ENCODE data around the gene KLHL18. TPM values are rescaled to one million over a fixed set of nuclear protein-coding genes. Genes with fewer than 3 reads are reported as not detected.
"Not testable (repeated sequence)": the region's sequence is repeated elsewhere in the genome, so short reads cannot be mapped to it uniquely, and the experiment has no call there.

The KLHL18 gene
- total RNA-seq, 4 donors from 2014 or later = 10.4 to 18.1 (median 16.5) TPM

GRCh38 chr3:47315069-47315647 lies 32.4 kb downstream of the KLHL18 start:
- H3K36me3 ChIP-seq = peaks cover 0 to 8% (median 1%) of the 10 kb centered on the region in 4 donors
- 78% methylated on average over 5 of the region's 5 CpGs for WGBS

GRCh38 chr3:47316151-47316550 lies 33.4 kb downstream of the KLHL18 start:
- whole genome bisulfite sequencing = 89% methylated on average over 1 of the region's 1 CpG
- DNase-seq (ENCODE audit: extremely low spot score); intact Hi-C loops (cut with DNase I): not testable (repeated sequence)

More at GRCh38 chr3:47315069-47315647, 32.4 kb downstream of the KLHL18 start:
- Histone ChIP-seq H3K27ac (replicated peaks in 1 of 4) (no peak overlapping the region), H3K27me3 (no peaks in the 10 kb centered on the region), H3K9me3 (no peaks in the 10 kb centered on the region), H3K4me3 (no peak overlapping the region), H3K4me1 (peaks cover 24 to 42% (median 35%) of the 10 kb centered on the region in 4 donors)
- DNase-seq (ENCODE audit: extremely low spot score) = no peak
- intact Hi-C loops (cut with DNase I) = no loop called here
- no peak for TF ChIP-seq POLR2A (IDR thresholded peaks at IDR 0.05; ENCODE audit: low read depth)
- no peak for TF ChIP-seq CTCF (IDR thresholded peaks at IDR 0.05)

GRCh38 chr3:47318916-47319315 lies 36.2 kb downstream of the KLHL18 start:
- Histone ChIP-seq H3K4me3 (no peak overlapping the region), H3K36me3 (peaks cover 6 to 45% (median 36%) of the 10 kb centered on the region in 4 donors), H3K27ac (replicated peaks in 1 of 4) (peak overlapping the region; percentile 21 to 45 (median 30)), H3K27me3 (no peaks in the 10 kb centered on the region), H3K9me3 (no peaks in the 10 kb centered on the region), H3K4me1 (peaks cover 24 to 41% (median 37%) of the 10 kb centered on the region in 4 donors)
- TF ChIP-seq CTCF (IDR thresholded peaks at IDR 0.05) (no peak), POLR2AphosphoS5 (IDR thresholded peaks at IDR 0.05) (no peak)
- DNase-seq (ENCODE audit: extremely low spot score) = no peak
- WGBS = 27% methylated on average over 1 of the region's 1 CpG
- intact Hi-C loops (cut with DNase I) = no loop called here

More at GRCh38 chr3:47316151-47316550, 33.4 kb downstream of the KLHL18 start:
- not testable (repeated sequence) for H3K9me3 ChIP-seq; H3K4me3 ChIP-seq; H3K27me3 ChIP-seq; H3K27ac ChIP-seq (replicated peaks in 1 of 4)
- Histone ChIP-seq H3K4me1 (peaks cover 24 to 42% (median 35%) of the 10 kb centered on the region in 4 donors), H3K36me3 (peaks cover 0 to 18% (median 10%) of the 10 kb centered on the region in 4 donors)

GRCh38 chr3:47319956-47320355 lies 37.2 kb downstream of the KLHL18 start:
- Histone ChIP-seq H3K36me3 (peaks cover 6 to 52% (median 41%) of the 10 kb centered on the region in 4 donors), H3K27me3 (no peaks in the 10 kb centered on the region), H3K4me3 (no peak overlapping the region), H3K9me3 (no peaks in the 10 kb centered on the region), H3K4me1 (peaks cover 14 to 37% (median 30%) of the 10 kb centered on the region in 4 donors), H3K27ac (replicated peaks in 1 of 4) (no peak overlapping the region)
- TF ChIP-seq EP300 (IDR thresholded peaks at IDR 0.05) = no peak
- TF ChIP-seq POLR2A (IDR thresholded peaks at IDR 0.05; ENCODE audit: low read depth) = no peak
- TF ChIP-seq CTCF (IDR thresholded peaks at IDR 0.05) = no peak
- TF ChIP-seq POLR2AphosphoS5 (IDR thresholded peaks at IDR 0.05) = no peak
- DNase-seq (ENCODE audit: extremely low spot score) = no peak
- 50% methylated on average over 2 of the region's 2 CpGs for WGBS
- intact Hi-C loops (cut with DNase I) = no loop called here

GRCh38 chr3:47323431-47324277 lies 40.9 kb downstream of the KLHL18 start:
- peaks cover 10 to 82% (median 74%) of the 10 kb centered on the region in 4 donors for H3K36me3 ChIP-seq
- intact Hi-C loops (cut with DNase I) = no loop called here
- peak overlapping the region in 1 of 4 donors; percentile 43 for H3K27ac ChIP-seq (replicated peaks in 1 of 4)
- no peaks in the 10 kb centered on the region for H3K27me3 ChIP-seq
- H3K4me1 ChIP-seq = peaks cover 6 to 16% (median 14%) of the 10 kb centered on the region in 4 donors
- WGBS = 85% methylated on average over 8 of the region's 8 CpGs
- H3K4me3 ChIP-seq = no peak overlapping the region
- H3K9me3 ChIP-seq = no peaks in the 10 kb centered on the region
- DNase-seq (ENCODE audit: extremely low spot score) = no peak
- TF ChIP-seq POLR2A (IDR thresholded peaks at IDR 0.05; ENCODE audit: low read depth) (no peak), POLR2AphosphoS5 (IDR thresholded peaks at IDR 0.05) (no peak), EP300 (IDR thresholded peaks at IDR 0.05) (no peak), CTCF (IDR thresholded peaks at IDR 0.05) (no peak)

Measured in esophagus muscularis mucosa (tissue), 4 donors.